H1 (cell line): ENCODE measurements around the gene PRKAG1. TPM values are rescaled to one million over a fixed set of nuclear protein-coding genes. Genes with fewer than 3 reads are reported as not detected.

ENCODE experiments used
- CTCF ChIA-PET: fragments of 300-600 bp; sonication (Branson Sonifier 250); formaldehyde crosslinking; loops from one replicate; lab custom pipeline; 2021; ENCODE audit not compliant: partially characterized antibody; lab: Charles Lee
- POLR2A ChIA-PET: fragments of 300-600 bp; sonication (Branson Sonifier 250); formaldehyde crosslinking; loops from one replicate; lab custom pipeline; 2021; ENCODE audit warnings: inconsistent platforms; ENCODE audit not compliant: partially characterized antibody; lab: Charles Lee
- DNase-seq, 2 experiments: peaks; one replicate each; pipeline versions ENCODE4 v3.0.0 to v3.0.0-alpha.2; 2010 to 2022; ENCODE audit warnings: low spot score in 2 of 2, low read depth in 1 of 2, mixed read lengths in 1 of 2
- FAIRE-seq: peaks from 2 replicates; lab custom pipeline; 2011; peaks lifted over from hg19 to GRCh38; lab: Jason Lieb, UNC
- H2AFZ ChIP-seq: 2 replicates; pipeline ENCODE4 v1.8.1; 2012; ENCODE audit warnings: low read length, inconsistent platforms
- H2AK5ac ChIP-seq: 2 replicates; pipeline ENCODE4 v1.6.1; 2013; ENCODE audit warnings: low read depth, low read length
- H2BK120ac ChIP-seq: replicated peaks from 2 replicates; pipeline ENCODE3; 2013; ENCODE audit warnings: low read depth, low read length, inconsistent platforms
- H2BK12ac ChIP-seq: 2 replicates; pipeline ENCODE4 v1.6.1; 2013; ENCODE audit warnings: low read depth, low read length
- H2BK15ac ChIP-seq: 2 replicates; pipeline ENCODE4 v1.6.1; 2013; ENCODE audit warnings: low read length
- H2BK20ac ChIP-seq: 2 replicates; pipeline ENCODE4 v1.6.1; 2013; ENCODE audit warnings: low read length
- H2BK5ac ChIP-seq: 2 replicates; pipeline ENCODE4 v1.6.1; 2013; ENCODE audit warnings: low read depth, low read length
- H3K14ac ChIP-seq: 2 replicates; pipeline ENCODE4 v1.6.1; 2013; ENCODE audit warnings: inconsistent platforms; ENCODE audit not compliant: insufficient read length
- H3K18ac ChIP-seq: 2 replicates; pipeline ENCODE4 v1.6.1; 2013; ENCODE audit warnings: low read length; ENCODE audit errors: extremely low read depth
- H3K23ac ChIP-seq: 2 replicates; pipeline ENCODE4 v1.6.1; 2013; ENCODE audit warnings: inconsistent platforms; ENCODE audit not compliant: insufficient read length
- H3K23me2 ChIP-seq: 2 replicates; pipeline ENCODE4 v1.6.1; 2013; ENCODE audit warnings: low read depth, low read length
- H3K27ac ChIP-seq: 2 replicates; pipeline ENCODE4 v1.6.1; 2011; ENCODE audit warnings: low read depth, low read length, inconsistent platforms
- H3K27me3 ChIP-seq, 4 experiments: replicated peaks in 1 of 4; 1 replicate in 1 of 4; 2 replicates in 3 of 4; pipeline versions ENCODE4 v1.6.1 to v1.8.1; 2011 to 2013; ENCODE audit warnings: low read length in 3 of 4, mild to moderate bottlenecking in 3 of 4, inconsistent platforms in 2 of 4, mixed read lengths in 2 of 4, moderate library complexity in 1 of 4; ENCODE audit not compliant: control insufficient read depth in 3 of 4, insufficient read depth in 3 of 4; ENCODE audit errors: extremely low read depth in 1 of 4
- H3K36me3 ChIP-seq, 4 experiments: 2 replicates each; pipeline versions ENCODE4 v1.6.1 to v1.8.1; 2011 to 2013; ENCODE audit warnings: mild to moderate bottlenecking in 4 of 4, low read length in 3 of 4, moderate library complexity in 2 of 4, control low read depth in 1 of 4, inconsistent platforms in 1 of 4; ENCODE audit not compliant: insufficient read depth in 4 of 4, control insufficient read depth in 2 of 4
- H3K4ac ChIP-seq: replicated peaks from 2 replicates; pipeline ENCODE3; 2013; ENCODE audit warnings: low read length, low read depth, mixed read lengths, inconsistent platforms; ENCODE audit not compliant: insufficient read length
- H3K4me1 ChIP-seq, 4 experiments: replicated peaks in 1 of 4; 1 replicate in 1 of 4; 2 replicates in 3 of 4; pipeline versions ENCODE4 v1.6.1 to v1.8.1; 2011 to 2013; ENCODE audit warnings: low read length in 3 of 4, inconsistent platforms in 2 of 4, mixed read lengths in 1 of 4; ENCODE audit not compliant: insufficient read depth in 4 of 4, control insufficient read depth in 3 of 4
- H3K4me2 ChIP-seq, 2 experiments: 2 replicates each; pipeline versions ENCODE4 v1.6.1 to v1.8.1; 2011 to 2013; ENCODE audit warnings: low read depth in 2 of 2, low read length in 2 of 2, control low read depth in 1 of 2, inconsistent platforms in 1 of 2, mild to moderate bottlenecking in 1 of 2; ENCODE audit not compliant: insufficient read depth in 1 of 2
- H3K4me3 ChIP-seq, 4 experiments: fragments of 200-600, 300-600 bp in 1 of 4; sonication (generic), shearing (Covaris generic), sonication (Bioruptor Twin) in 1 of 4; 2 replicates each; pipeline versions ENCODE4 v1.5.1 to v1.8.1; 2011 to 2016; ENCODE audit warnings: low read length in 4 of 4, low read depth in 3 of 4, control low read depth in 2 of 4, inconsistent platforms in 2 of 4, mild to moderate bottlenecking in 2 of 4, mixed read lengths in 1 of 4, moderate library complexity in 1 of 4; ENCODE audit not compliant: insufficient read depth in 2 of 4; ENCODE audit errors: extremely low read depth in 1 of 4
- H3K56ac ChIP-seq: replicated peaks from 2 replicates; pipeline ENCODE3; 2013; ENCODE audit warnings: low read depth, mild to moderate bottlenecking, mixed read lengths, low read length, inconsistent platforms; ENCODE audit not compliant: insufficient read length
- H3K79me1 ChIP-seq: 2 replicates; pipeline ENCODE4 v1.6.1; 2013; ENCODE audit warnings: low read depth, low read length, control low read depth
- H3K79me2 ChIP-seq, 2 experiments: 2 replicates each; pipeline versions ENCODE4 v1.6.1 to v1.8.1; 2012 to 2013; ENCODE audit warnings: low read length in 2 of 2, mild to moderate bottlenecking in 2 of 2, inconsistent platforms in 1 of 2; ENCODE audit not compliant: insufficient read depth in 2 of 2, control insufficient read depth in 1 of 2
- H3K9ac ChIP-seq, 4 experiments: replicated peaks in 1 of 4; 1 replicate in 1 of 4; 2 replicates in 3 of 4; pipeline versions ENCODE4 v1.6.1 to v1.8.1; 2011 to 2013; ENCODE audit warnings: low read depth in 3 of 4, low read length in 3 of 4, control low read depth in 2 of 4, mild to moderate bottlenecking in 2 of 4, moderate library complexity in 2 of 4, inconsistent platforms in 1 of 4; ENCODE audit errors: extremely low read depth in 1 of 4
- H3K9me3 ChIP-seq, 2 experiments: 2 replicates each; pipeline versions ENCODE4 v1.6.1 to v1.8.1; 2012 to 2013; ENCODE audit warnings: mild to moderate bottlenecking in 2 of 2, moderate library complexity in 2 of 2, control low read depth in 1 of 2, inconsistent platforms in 1 of 2, low read depth in 1 of 2, low read length in 1 of 2, mixed read lengths in 1 of 2; ENCODE audit not compliant: insufficient read depth in 2 of 2
- H4K20me1 ChIP-seq, 2 experiments: replicated peaks in 1 of 2; 2 replicates each; pipeline versions ENCODE3 to v1.8.1; 2011 to 2013; ENCODE audit warnings: inconsistent platforms in 2 of 2, low read length in 2 of 2, mild to moderate bottlenecking in 1 of 2; ENCODE audit not compliant: insufficient read depth in 2 of 2, control insufficient read depth in 1 of 2
- H4K5ac ChIP-seq: 2 replicates; pipeline ENCODE4 v1.6.1; 2013; ENCODE audit warnings: low read length, low read depth, mixed read lengths, inconsistent platforms; ENCODE audit not compliant: insufficient read length
- H4K8ac ChIP-seq: 2 replicates; pipeline ENCODE4 v1.8.0; 2013; ENCODE audit warnings: mild to moderate bottlenecking, moderate library complexity, low read length, inconsistent platforms; ENCODE audit not compliant: insufficient read depth; ENCODE audit errors: extremely low read depth
- H4K91ac ChIP-seq: replicated peaks from 2 replicates; pipeline ENCODE3; 2013; ENCODE audit warnings: low read length, mixed read lengths, inconsistent platforms; ENCODE audit not compliant: insufficient read length
- HDAC2 ChIP-seq, 2 experiments: fragments of 300-600 bp in 1 of 2; sonication (generic) in 1 of 2; IDR thresholded peaks; 2 replicates each; pipeline ENCODE4 v1.6.1; 2011 to 2012; ENCODE audit warnings: low read depth in 2 of 2, low read length in 2 of 2, mild to moderate bottlenecking in 2 of 2, moderate library complexity in 2 of 2, borderline replicate concordance in 1 of 2, inconsistent platforms in 1 of 2
- KDM5A ChIP-seq: fragments of 200-600 bp; IDR thresholded peaks from 2 replicates; pipeline ENCODE4 v1.7.1; 2012; ENCODE audit warnings: mild to moderate bottlenecking, low read length, inconsistent platforms, mixed read lengths
- RBBP5 ChIP-seq: IDR thresholded peaks from 2 replicates; pipeline ENCODE4 v1.7.1; 2012; ENCODE audit warnings: low read depth, mild to moderate bottlenecking, inconsistent platforms, low read length, moderate library complexity, borderline replicate concordance
- SP4 ChIP-seq: IDR thresholded peaks from 2 replicates; pipeline ENCODE4 v1.6.1; 2012; ENCODE audit warnings: low read length, inconsistent platforms
- USF2 ChIP-seq: IDR thresholded peaks from 2 replicates; pipeline ENCODE4 v1.6.1; 2011; ENCODE audit warnings: low read length, improper control_type of control experiment
- WGBS, 2 experiments: shearing (Covaris generic) in 1 of 2; methylation state at CpG; one replicate each; pipeline versions ENCODE4 v1.1.6 to v1.1.7; 2013 to 2015; ENCODE audit warnings: low lambda C conversion rate in 2 of 2, mixed read lengths in 2 of 2, inconsistent platforms in 1 of 2, low coverage in 1 of 2, missing lambda C conversion rate in 1 of 2; ENCODE audit not compliant: insufficient replicate concordance in 2 of 2, insufficient coverage in 1 of 2, insufficient read length in 1 of 2; ENCODE audit errors: extremely low coverage in 1 of 2, missing lambda C conversion rate in 1 of 2; 5-methylcytosine and 5-hydroxymethylcytosine counted together
- polyA plus RNA-seq, 7 experiments: library from polyadenylated mRNA; depleted of rRNA in 3 of 7; stranded (reverse) in 5 of 7; unstranded in 2 of 7; fragments of >200 nt in 5 of 7; fragments of 200-250 nt in 2 of 7; gene quantifications; 1 replicate in 5 of 7; 2 replicates in 1 of 7; 4 replicates in 1 of 7; pipeline versions ENCODE4 v1.2.1 to v1.2.3, GENCODE V29; 2011 to 2013; ENCODE audit warnings: missing spikeins in 2 of 7, mixed read lengths in 2 of 7
- total RNA-seq: library from RNA; stranded (reverse); fragmentation: NEBNext Ultra II Directional; extraction: Animal tissue kit (Norgen Biotek cat#: 25700); gene quantifications from 2 replicates; pipeline ENCODE4 v1.2.1, GENCODE V29; 2021
- TF ChIP-seq, protein P1 (sequence below): IDR thresholded peaks from 2 replicates; pipeline ENCODE4 v1.6.1; 2012; ENCODE audit warnings: low read length, inconsistent platforms

Gene PRKAG1
- total and polyA plus RNA-seq, 2 of the 8 experiments (the other 6 are each of a cell fraction or from before 2014, with no cell fraction given): 38.6 to 57.5 TPM

DNA sequence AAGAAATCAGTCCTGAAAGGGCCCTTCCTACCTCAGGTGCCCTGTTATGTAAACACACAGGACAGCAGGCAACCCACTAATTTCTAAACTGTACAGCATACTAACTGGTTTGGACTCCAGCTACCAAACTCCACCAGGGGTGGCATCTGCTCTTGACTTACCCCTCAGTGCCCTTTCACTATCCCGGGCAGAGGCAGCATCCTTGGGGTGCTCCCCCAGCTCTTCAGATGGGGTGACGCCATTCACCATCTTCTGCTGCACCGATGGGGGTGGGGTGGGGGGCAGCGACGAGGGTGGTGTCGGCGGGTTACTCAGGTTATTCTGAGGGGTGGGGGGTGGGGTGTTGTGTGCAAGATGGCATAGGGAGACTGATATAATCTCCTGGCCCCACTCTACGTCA, 11.5 kb upstream of the PRKAG1 start:
- Histone ChIP-seq H3K4me2 (no peak overlapping the region), H3K9ac (no peak overlapping the region), H4K20me1 (peaks cover 4 to 11% of the 10 kb centered on the region in 2 experiments), H2BK120ac (no peak overlapping the region), H2AFZ (no peak overlapping the region), H3K27me3 (no peaks in the 10 kb centered on the region), H2BK12ac (no peak overlapping the region), H3K27ac (no peak overlapping the region), H2AK5ac (no peak overlapping the region), H4K5ac (no peak overlapping the region), H3K18ac (no peak overlapping the region), H3K9me3 (no peaks in the 10 kb centered on the region), H2BK5ac (no peak overlapping the region), H2BK15ac (no peak overlapping the region), H3K4ac (no peak overlapping the region), H3K4me3 (no peak overlapping the region), H4K91ac (no peak overlapping the region), H3K79me1 (no peaks in the 10 kb centered on the region; the same call in 1 of the 2 replicates), H3K4me1 (no peaks in the 10 kb centered on the region), H3K14ac (no peak overlapping the region), H3K23me2 (no peaks in the 10 kb centered on the region), H4K8ac (peak overlapping the region; percentile 83; the same call in 1 of the 2 replicates), H2BK20ac (no peak overlapping the region), H3K23ac (no peak overlapping the region), H3K56ac (no peak overlapping the region), H3K36me3 (peaks cover 48 to 84% (median 73%) of the 10 kb centered on the region in 4 experiments), H3K79me2 (no peaks in the 10 kb centered on the region)
- DNase-seq (no peak), FAIRE-seq (no peak)
- ChIA-PET POLR2A (interaction anchor here (1.4 to 22.2 kb wide), 5 partner anchors 0 to 29 kb away, joined by 3 to 339 read pairs (median 47); partner anchors contain the start of genes KMT2D and PRKAG1), CTCF (interaction anchor here (1.0 to 12.2 kb wide), 7 partner anchors 9 to 165 kb away, joined by 3 to 126 read pairs (median 8); no protein-coding TSS in a partner anchor)
- WGBS, 2 experiments: 94% methylated on average over 8 of the region's 8 CpGs; no CpG with 5 or more reads in 1 of the 2 experiments
- TF ChIP-seq RBBP5: no peak
- TF ChIP-seq, protein P1, sequence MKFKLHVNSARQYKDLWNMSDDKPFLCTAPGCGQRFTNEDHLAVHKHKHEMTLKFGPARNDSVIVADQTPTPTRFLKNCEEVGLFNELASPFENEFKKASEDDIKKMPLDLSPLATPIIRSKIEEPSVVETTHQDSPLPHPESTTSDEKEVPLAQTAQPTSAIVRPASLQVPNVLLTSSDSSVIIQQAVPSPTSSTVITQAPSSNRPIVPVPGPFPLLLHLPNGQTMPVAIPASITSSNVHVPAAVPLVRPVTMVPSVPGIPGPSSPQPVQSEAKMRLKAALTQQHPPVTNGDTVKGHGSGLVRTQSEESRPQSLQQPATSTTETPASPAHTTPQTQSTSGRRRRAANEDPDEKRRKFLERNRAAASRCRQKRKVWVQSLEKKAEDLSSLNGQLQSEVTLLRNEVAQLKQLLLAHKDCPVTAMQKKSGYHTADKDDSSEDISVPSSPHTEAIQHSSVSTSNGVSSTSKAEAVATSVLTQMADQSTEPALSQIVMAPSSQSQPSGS: no peak
- no peak for TF ChIP-seq HDAC2 (IDR thresholded peaks at IDR 0.05; ENCODE audit: borderline replicate concordance in 1 of 2, low read depth in 2 of 2, low read length in 2 of 2)
- no peak for TF ChIP-seq KDM5A
- no peak for TF ChIP-seq USF2
- TF ChIP-seq SP4: no peak
